Measurements from ENCODE around the gene RIMKLB.
"Not testable (repeated sequence)": the region's sequence is repeated elsewhere in the genome, so short reads cannot be mapped to it uniquely, and the experiment has no call there.

The RIMKLB gene

GRCh38 chr12:8779862-8780261 lies 82.1 kb downstream of the RIMKLB start:
- no peak for DNase-seq

DNA sequence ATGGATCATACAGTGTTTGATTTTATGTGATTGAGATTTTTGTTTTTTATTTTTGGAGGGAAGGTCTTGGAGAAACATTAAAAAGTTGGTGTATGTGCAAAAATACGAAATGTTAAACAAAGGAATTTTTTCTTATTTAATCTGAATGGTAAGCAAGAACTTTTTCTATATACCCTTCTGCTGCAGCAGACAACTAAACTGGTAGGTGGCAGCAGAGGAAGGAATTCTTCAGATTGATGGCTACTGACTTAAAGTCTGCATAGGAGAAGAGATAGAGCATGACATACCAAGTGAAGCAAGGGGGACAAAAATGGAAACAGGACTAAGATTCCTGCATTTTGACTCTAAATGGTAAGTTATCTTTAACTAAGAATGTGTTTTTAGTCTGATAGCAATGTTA lies 82.6 kb downstream of the RIMKLB start:
- DNase-seq: no peak

DNA sequence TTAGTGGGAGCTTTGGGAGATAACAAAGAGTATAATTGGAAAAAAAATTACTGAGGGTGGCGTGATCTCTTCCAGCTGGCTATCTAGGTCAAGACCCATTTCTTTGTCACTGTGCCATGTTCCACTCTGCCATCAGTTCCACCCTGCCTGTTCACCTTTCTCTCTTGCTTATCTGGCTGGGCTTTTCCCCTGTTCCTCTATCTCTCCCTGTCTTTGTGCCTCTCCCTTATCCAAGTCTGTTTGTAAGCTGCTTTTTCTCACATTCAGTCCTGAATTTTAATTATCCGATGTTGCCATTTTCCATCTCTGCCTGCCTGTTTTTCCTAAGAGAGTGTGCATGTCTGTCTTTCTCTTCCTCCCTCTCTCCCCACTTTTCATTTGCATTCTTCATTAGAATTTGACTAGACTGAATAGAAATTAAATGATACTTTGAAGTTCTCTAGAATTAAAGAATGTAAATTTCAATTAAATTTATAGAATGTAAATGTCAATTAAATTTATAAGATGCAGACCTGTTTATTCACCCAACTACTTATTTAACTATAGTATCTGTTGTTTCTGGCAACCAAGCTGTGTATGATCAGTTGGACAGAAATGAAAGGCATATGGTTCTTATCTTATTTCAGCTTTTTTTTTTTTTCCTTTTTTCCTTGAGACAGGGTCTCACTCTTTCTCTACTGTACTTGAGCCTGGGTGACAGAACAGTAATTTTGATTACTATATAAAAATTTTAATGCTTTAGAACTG lies 83.8 kb downstream of the RIMKLB start:
- DNase-seq: no peak

- DNase-seq: no peak
These were observed 86.6 kb downstream of the RIMKLB start for GRCh38 chr12:8784290-8784888.

DNA sequence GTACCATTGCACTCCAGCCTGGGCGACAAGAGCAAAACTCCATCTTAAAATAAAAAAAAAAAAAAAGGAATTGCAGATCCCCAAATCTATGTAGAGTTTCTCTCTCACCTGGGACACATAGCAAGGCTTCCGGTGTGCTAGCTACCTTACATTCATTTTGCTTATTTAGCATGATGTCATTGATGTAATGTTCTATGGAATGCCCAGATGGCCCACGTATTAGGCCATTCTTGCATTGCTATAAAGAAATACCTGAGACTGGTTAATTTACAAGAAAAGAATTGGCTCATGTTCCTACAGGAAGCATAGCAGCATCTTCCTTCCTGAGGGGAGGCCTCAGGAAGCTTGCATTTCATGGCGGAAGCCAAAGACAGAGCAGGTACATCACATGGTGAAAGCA lies 87.7 kb downstream of the RIMKLB start:
- DNase-seq: no peak

DNA sequence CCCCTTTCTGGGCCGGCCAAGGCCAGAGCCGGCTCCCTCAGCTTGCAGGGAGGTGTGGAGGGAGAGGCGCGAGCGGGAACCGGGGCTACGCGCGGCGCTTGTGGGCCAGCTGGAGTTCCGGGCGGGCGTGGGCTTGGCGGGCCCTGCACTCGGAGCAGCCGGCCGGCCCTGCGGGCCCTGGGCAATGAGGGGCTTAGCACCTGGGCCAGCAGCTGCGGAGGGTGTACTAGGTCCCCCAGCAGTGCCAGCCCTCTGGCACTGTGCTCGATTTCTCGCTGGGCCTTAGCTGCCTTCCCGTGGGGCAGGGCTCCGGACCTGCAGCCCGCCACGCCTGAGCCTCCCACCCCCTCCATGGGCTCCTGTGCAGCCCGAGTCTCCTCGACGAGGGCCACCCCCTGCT lies 89.4 kb downstream of the RIMKLB start:
- DNase-seq: not testable (repeated sequence)

DNA sequence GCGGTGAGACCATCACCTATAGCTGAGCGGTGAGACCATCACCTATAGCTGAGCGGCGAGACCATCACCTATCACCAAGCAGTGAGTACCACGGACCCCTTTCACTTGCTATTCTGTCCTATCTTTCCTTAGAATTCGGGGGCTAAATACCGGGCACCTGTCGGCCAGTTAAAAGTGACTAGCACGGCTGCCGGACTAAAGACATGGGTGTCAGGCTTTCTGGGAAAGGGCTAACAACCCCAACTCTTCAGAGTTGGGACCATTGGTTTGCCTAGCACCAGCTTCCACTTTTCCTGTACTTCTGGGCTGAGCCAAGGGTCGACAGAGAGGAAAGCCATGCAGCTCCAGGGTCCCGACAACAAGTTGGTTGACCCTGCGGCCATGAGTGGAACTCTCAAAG lies 90.9 kb downstream of the RIMKLB start:
- DNase-seq: not testable (repeated sequence)

- not testable (repeated sequence) for DNase-seq
These were observed 91.7 kb downstream of the RIMKLB start for GRCh38 chr12:8789341-8790013.

- DNase-seq: not testable (repeated sequence)
These were observed 95.4 kb downstream of the RIMKLB start for GRCh38 chr12:8793226-8793625.

DNA sequence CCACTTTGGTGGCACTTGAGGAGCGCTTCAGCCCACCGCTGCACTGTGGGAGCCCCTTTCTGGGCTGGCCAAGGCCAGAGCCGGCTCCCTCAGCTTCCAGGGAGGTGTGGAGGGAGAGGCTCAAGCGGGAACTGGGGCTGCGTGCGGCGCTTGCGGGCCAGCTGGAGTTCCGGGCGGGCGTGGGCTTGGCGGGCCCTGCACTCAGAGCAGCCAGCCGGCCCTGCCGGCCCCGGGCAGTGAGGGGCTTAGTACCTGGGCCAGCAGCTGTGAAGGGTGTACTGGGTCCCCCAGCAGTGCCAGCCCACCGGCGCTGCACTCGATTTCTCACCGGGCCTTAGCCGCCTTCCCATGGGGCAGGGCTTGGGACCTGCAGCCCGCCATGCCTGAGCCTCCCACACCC lies 96.8 kb downstream of the RIMKLB start:
- DNase-seq: not testable (repeated sequence)

DNA sequence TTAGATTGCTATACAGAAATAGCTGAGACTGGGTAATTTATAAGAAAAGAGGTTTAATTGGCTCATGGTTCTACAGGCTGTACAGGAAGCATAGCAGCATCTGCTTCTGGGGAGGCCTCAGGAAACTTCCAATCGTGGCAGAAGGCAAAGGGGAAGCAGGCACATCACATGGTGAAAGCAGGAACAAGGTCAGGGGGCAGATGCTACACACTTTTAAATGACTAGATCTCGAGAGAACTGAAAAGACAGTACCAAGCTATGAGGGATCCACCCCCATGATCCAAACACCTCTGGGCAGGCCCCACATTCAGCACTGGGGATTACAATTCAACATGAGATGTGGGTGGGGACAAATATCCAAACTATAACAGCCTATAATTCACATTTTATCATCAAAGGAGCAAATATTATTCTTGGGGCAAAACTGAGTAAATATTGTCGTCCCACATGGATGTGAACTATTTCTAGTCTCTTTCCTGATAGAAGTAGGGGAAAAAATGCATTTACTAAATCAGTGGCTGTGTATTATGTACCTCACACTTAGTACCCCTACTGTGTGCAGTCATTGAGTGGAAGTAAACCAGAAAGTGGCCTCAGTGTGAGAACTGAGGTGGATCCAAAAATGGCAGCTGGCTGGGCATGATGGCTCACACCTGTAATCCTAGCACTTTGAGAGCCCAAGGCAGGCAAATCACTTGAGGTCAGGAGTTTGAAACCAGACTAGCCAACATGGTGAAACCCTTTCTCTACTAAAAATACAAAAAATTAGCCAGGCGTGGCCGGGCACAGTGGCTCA lies 99.2 kb downstream of the RIMKLB start:
- no peak for DNase-seq

GRCh38 chr12:8801213-8801612 lies 103.4 kb downstream of the RIMKLB start:
- not testable (repeated sequence) for DNase-seq

- not testable (repeated sequence) for DNase-seq
These were observed 107.0 kb downstream of the RIMKLB start for GRCh38 chr12:8804833-8805232.

GRCh38 chr12:8805487-8805886 lies 107.7 kb downstream of the RIMKLB start:
- not testable (repeated sequence) for DNase-seq

DNA sequence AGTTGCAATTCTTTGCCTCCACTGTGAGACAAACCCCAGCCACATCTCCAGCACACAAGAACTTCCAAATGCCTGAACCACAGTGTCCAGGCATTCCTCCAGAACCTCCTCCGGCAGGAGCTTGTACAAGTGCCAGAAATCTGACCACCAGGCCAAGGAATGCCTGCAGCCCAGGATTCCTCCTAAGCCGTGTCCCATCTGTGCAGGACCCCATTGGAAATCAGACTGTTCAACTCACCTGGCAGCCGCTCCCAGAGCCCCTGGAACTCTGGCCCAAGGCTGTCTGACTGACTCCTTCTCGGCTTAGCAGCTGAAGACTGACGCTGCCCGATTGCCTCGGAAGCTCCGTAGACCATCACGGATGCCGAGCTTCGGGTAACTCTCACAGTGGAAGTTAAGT lies 109.3 kb downstream of the RIMKLB start:
- DNase-seq: not testable (repeated sequence)

DNA sequence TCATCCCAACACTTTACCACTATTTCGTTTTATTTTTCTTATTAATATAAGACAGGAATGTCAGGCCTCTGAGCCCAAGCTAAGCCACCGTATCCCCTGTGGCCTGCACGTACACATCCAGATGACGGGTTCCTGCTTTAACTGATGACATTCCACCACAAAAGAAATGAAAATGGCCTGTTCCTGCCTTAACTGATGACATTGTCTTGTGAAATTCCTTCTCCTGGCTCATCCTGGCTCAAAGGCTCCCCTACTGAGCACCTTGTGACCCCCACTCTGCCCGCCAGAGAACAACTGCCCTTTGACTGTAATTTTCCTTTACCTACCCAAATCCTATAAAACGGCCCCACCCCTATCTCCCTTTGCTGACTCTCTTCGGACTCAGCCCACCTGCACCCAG lies 112.3 kb downstream of the RIMKLB start:
- not testable (repeated sequence) for DNase-seq

- no peak for DNase-seq
These were observed 116.0 kb downstream of the RIMKLB start for GRCh38 chr12:8813572-8814357.

GRCh38 chr12:8816448-8817050 lies 118.8 kb downstream of the RIMKLB start:
- no peak for DNase-seq

DNA sequence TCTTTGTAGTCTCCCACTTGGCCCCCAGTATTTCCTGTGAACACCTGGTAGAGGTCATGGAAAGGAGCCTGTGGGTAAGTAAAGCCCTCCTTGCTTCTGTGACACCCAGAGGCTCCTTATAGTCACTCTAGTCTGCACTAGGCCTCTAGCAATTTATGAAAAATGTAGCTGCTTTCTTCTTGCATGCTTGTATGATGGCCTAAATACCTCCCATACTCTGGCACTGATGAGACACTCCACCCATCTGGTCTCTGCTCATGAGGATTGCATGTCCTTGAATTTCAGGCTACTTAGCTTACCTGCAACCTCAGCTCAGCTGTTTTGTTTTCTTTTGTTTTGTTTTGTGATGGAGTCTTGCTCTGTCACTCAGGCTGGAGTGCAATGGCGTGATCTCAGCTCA lies 120.1 kb downstream of the RIMKLB start:
- no peak for DNase-seq

DNA sequence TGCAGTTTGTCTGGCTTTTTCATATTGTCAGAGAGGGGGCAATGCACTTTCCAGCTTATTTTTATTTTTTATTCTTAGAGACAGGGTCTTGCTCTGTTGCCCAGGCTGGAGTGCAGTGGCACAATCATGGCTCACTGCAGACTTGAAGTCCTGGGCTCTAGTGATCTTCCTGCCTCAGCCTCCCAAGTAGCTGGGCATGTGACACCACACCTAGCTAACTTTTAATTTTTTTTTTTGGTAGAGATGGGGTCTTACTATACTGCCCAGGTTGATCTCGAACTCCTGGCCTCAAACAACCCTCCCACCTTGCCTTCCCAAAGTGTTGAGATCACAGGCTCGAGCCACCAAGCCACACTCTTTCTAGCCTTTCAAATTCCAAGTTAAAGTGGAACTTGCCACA lies 120.7 kb downstream of the RIMKLB start:
- DNase-seq: no peak

GRCh38 chr12:8819666-8819980 lies 121.8 kb downstream of the RIMKLB start:
- no peak for DNase-seq

Data from activated effector memory CD4-positive, alpha-beta T cell treated with Interleukin-2 at 50 U/mL for 16 hours (primary cell).